Body of pancreas (tissue), 4 donors: ENCODE results near the gene GATB.

Experiments used
- POLR2A ChIP-seq, 3 donors: fragments of 450-650 bp; IDR thresholded peaks; one replicate each; pipeline ENCODE4 v1.6.1; 2016; ENCODE audit warnings: antibody characterized with exemption in 3 of 3, mild to moderate bottlenecking in 2 of 3
- TF ChIP-seq, protein P1 (sequence below), 7 experiments: fragments of 450-650 bp in 4 of 7; fragments of 200-600 bp in 3 of 7; sonication (generic) in 3 of 7; IDR thresholded peaks; one replicate each; pipeline ENCODE4 v1.5.1; 2016 to 2019; ENCODE audit warnings: antibody characterized with exemption in 7 of 7

DNA sequence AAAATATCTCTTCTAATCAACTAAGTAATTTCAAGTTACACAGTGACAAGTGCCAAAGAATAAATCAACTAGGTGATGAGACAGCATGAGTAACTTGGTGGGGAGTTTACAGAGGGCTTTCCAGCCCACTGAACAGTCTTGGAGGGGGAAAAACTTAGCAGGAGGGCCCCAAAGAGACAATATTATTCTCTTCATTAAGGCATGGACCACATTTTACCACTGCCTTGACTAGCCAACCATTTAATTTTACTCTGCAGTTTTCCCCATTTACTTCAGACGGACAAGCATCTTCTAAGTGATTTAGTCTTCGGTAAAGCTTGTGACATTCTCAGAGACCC lies 25.3 kb upstream of the GATB start:
- TF ChIP-seq POLR2A (IDR thresholded peaks at IDR 0.05), result no peak
- TF ChIP-seq, protein P1, sequence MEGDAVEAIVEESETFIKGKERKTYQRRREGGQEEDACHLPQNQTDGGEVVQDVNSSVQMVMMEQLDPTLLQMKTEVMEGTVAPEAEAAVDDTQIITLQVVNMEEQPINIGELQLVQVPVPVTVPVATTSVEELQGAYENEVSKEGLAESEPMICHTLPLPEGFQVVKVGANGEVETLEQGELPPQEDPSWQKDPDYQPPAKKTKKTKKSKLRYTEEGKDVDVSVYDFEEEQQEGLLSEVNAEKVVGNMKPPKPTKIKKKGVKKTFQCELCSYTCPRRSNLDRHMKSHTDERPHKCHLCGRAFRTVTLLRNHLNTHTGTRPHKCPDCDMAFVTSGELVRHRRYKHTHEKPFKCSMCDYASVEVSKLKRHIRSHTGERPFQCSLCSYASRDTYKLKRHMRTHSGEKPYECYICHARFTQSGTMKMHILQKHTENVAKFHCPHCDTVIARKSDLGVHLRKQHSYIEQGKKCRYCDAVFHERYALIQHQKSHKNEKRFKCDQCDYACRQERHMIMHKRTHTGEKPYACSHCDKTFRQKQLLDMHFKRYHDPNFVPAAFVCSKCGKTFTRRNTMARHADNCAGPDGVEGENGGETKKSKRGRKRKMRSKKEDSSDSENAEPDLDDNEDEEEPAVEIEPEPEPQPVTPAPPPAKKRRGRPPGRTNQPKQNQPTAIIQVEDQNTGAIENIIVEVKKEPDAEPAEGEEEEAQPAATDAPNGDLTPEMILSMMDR (IDR thresholded peaks at IDR 0.05), result no peak
